Left ventricle myocardium inferior (tissue), 1 donor: ENCODE measurements around the gene HDAC4. TPM values are rescaled to one million over a fixed set of nuclear protein-coding genes. Genes with fewer than 3 reads are reported as not detected.
A peak's percentile ranks its signal among the peaks of the same experiment; 100 is the strongest.

Experiments used
- DNase-seq: peaks from one replicate; pipeline ENCODE4 v3.0.0-alpha.2; 2020
- H3K27ac ChIP-seq: fragments of 200-600 bp; replicated peaks from 2 replicates; pipeline ENCODE4 v1.8.0; 2021
- H3K27me3 ChIP-seq: fragments of 200-600 bp; 2 replicates; pipeline ENCODE4 v1.8.0; 2021; ENCODE audit warnings: low read depth
- H3K36me3 ChIP-seq: fragments of 200-600 bp; 2 replicates; pipeline ENCODE4 v1.8.0; 2021
- H3K4me1 ChIP-seq: fragments of 200-600 bp; 2 replicates; pipeline ENCODE4 v1.8.0; 2021
- H3K4me3 ChIP-seq: fragments of 200-600 bp; 2 replicates; pipeline ENCODE4 v1.8.0; 2021; ENCODE audit warnings: mild to moderate bottlenecking, moderate library complexity
- H3K9me3 ChIP-seq: fragments of 200-600 bp; replicated peaks from 2 replicates; pipeline ENCODE4 v1.8.0; 2021
- intact Hi-C: fragments of 100-400 bp; cut with micrococcal nuclease; formaldehyde crosslinking; loops from one replicate; pipeline ENCODE4 v1.11.0; 2022
- total RNA-seq: library from RNA; stranded (reverse); fragmentation: NEBNext Ultra II Directional; extraction: Animal tissue kit (Norgen Biotek cat#: 25700); gene quantifications from one replicate; pipeline ENCODE4 v1.2.1, GENCODE V29; 2021
- TF ChIP-seq, protein P1 (sequence below): fragments of 200-600 bp; IDR thresholded peaks from 2 replicates; pipeline ENCODE4 v1.8.0; 2021; ENCODE audit warnings: antibody characterized with exemption, mild to moderate bottlenecking, borderline replicate concordance
- donor health status: DM: no; HTN: yes; CAD: no; lungs with severe emphysema.

Gene HDAC4
- total RNA-seq, 1 donor from 2014 or later = 23.9 TPM

- Histone ChIP-seq H3K36me3 (peaks cover 83% of the 10 kb centered on the region), H3K4me1 (no peaks in the 10 kb centered on the region), H3K9me3 (no peaks in the 10 kb centered on the region), H3K4me3 (no peak overlapping the region), H3K27me3 (no peaks in the 10 kb centered on the region), H3K27ac (no peak overlapping the region)
- TF ChIP-seq, protein P1, sequence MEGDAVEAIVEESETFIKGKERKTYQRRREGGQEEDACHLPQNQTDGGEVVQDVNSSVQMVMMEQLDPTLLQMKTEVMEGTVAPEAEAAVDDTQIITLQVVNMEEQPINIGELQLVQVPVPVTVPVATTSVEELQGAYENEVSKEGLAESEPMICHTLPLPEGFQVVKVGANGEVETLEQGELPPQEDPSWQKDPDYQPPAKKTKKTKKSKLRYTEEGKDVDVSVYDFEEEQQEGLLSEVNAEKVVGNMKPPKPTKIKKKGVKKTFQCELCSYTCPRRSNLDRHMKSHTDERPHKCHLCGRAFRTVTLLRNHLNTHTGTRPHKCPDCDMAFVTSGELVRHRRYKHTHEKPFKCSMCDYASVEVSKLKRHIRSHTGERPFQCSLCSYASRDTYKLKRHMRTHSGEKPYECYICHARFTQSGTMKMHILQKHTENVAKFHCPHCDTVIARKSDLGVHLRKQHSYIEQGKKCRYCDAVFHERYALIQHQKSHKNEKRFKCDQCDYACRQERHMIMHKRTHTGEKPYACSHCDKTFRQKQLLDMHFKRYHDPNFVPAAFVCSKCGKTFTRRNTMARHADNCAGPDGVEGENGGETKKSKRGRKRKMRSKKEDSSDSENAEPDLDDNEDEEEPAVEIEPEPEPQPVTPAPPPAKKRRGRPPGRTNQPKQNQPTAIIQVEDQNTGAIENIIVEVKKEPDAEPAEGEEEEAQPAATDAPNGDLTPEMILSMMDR = peak; percentile 72
- no peak for DNase-seq
- intact Hi-C loops = no loop called here
Observed at GRCh38 chr2:239143858-239144712, 256.7 kb downstream of the HDAC4 start.

- Histone ChIP-seq H3K27ac (no peak overlapping the region), H3K36me3 (peaks cover 87% of the 10 kb centered on the region), H3K9me3 (no peaks in the 10 kb centered on the region), H3K4me1 (peaks cover 3% of the 10 kb centered on the region), H3K27me3 (no peaks in the 10 kb centered on the region), H3K4me3 (no peak overlapping the region)
- intact Hi-C loops = no loop called here
- TF ChIP-seq, protein P1 = no peak
- no peak for DNase-seq
Observed at GRCh38 chr2:239142806-239143205, 258.0 kb downstream of the HDAC4 start.

DNA sequence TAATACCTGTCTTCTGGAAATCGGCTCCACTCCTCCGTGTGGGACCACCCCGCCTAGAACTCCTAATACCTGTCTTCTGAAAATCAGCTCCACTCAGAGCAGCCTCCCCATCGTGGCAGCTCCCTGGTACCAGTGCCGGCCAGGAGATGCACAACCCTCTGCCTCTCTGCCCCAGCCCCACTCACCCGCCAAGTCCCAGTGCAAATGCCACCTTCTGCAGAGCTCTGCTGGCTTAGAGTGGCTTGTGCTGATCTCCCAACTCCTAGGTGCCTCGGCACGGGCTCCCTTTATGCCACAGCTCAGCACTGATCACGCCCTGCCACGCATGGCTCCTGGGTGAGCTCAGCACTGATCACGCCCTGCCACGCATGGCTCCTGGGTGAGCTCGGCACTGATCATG lies 258.5 kb downstream of the HDAC4 start:
- H3K4me3 ChIP-seq = no peak overlapping the region
- no peak for DNase-seq
- no peak overlapping the region for H3K27ac ChIP-seq
- no peaks in the 10 kb centered on the region for H3K27me3 ChIP-seq
- H3K9me3 ChIP-seq = no peaks in the 10 kb centered on the region
- H3K36me3 ChIP-seq = peaks cover 87% of the 10 kb centered on the region
- peaks cover 8% of the 10 kb centered on the region for H3K4me1 ChIP-seq
- TF ChIP-seq, protein P1 = no peak
- intact Hi-C loops = no loop called here

DNA sequence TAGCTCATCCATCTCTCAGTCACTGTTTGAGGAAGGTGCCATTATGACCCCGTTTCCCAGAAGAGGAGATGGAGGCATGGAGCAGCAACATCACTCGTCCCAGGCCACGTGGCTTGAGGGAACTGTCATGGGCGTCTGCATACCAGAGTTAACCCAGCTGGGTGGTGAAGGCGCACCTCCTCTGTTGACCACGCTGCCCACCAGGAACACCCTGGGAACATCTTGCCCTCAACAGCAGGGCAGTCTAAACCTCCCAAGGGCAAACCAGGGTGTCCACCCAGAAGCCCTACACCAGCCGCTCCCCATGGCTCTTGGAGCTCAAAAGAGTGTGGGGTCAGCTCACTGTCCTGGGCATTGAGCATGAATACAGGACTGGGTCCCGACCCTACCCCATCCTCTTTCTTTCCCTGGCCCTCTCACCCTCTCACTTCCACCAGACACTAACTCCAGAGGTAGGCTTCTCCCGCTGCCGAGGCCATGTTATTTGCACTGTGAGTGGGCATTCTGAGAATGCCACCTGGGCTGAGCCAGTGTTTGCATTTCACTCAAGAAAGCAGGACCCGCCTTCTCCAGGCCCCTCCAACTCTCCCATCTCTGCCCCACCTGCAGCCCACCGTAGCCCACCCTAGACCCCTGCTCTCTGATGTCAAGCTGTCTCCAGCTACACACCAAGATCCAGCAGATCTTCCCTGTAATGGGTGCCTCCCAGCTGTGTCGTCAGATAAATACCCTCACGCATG lies 259.6 kb downstream of the HDAC4 start:
- intact Hi-C loops = no loop called here
- TF ChIP-seq, protein P1 = no peak
- Histone ChIP-seq H3K27me3 (no peaks in the 10 kb centered on the region), H3K27ac (no peak overlapping the region), H3K4me3 (no peak overlapping the region), H3K4me1 (peaks cover 13% of the 10 kb centered on the region), H3K36me3 (peaks cover 94% of the 10 kb centered on the region), H3K9me3 (no peaks in the 10 kb centered on the region)
- DNase-seq = no peak

GRCh38 chr2:239140346-239141020 lies 260.3 kb downstream of the HDAC4 start:
- H3K4me3 ChIP-seq = no peak overlapping the region
- no peaks in the 10 kb centered on the region for H3K9me3 ChIP-seq
- no peak overlapping the region for H3K27ac ChIP-seq
- intact Hi-C loops = no loop called here
- H3K4me1 ChIP-seq = peaks cover 13% of the 10 kb centered on the region
- no peaks in the 10 kb centered on the region for H3K27me3 ChIP-seq
- TF ChIP-seq, protein P1 = no peak
- H3K36me3 ChIP-seq = peaks cover 94% of the 10 kb centered on the region
- DNase-seq = no peak
